Subcutaneous abdominal adipose tissue (tissue), 5 donors: ENCODE results near the gene ZBTB7B.
A peak's percentile ranks its signal among the peaks of the same experiment; 100 is the strongest.
"Not testable (repeated sequence)": the region's sequence is repeated elsewhere in the genome, so short reads cannot be mapped to it uniquely, and the experiment has no call there.

Source experiments
- H3K27ac ChIP-seq: one replicate; pipeline ENCODE4 v1.7.0; 2013; ENCODE audit warnings: low read depth, mild to moderate bottlenecking, inconsistent platforms, low read length, moderate library complexity
- H3K27me3 ChIP-seq, 5 donors: one replicate each; pipeline ENCODE4 v1.7.0; 2013; ENCODE audit warnings: low read length in 5 of 5, inconsistent platforms in 1 of 5; ENCODE audit not compliant: control insufficient read depth in 5 of 5, insufficient read depth in 4 of 5
- H3K36me3 ChIP-seq, 5 donors: one replicate each; pipeline ENCODE4 v1.7.0; 2013; ENCODE audit warnings: low read length in 5 of 5; ENCODE audit not compliant: control insufficient read depth in 5 of 5, insufficient read depth in 5 of 5
- H3K4me1 ChIP-seq, 5 donors: one replicate each; pipeline ENCODE4 v1.7.0; 2013; ENCODE audit warnings: low read length in 5 of 5, mild to moderate bottlenecking in 3 of 5, moderate library complexity in 1 of 5; ENCODE audit not compliant: control insufficient read depth in 5 of 5, insufficient read depth in 5 of 5
- H3K4me3 ChIP-seq, 5 donors: one replicate each; pipeline ENCODE4 v1.7.0; 2013; ENCODE audit warnings: low read length in 5 of 5, low read depth in 1 of 5
- H3K9ac ChIP-seq, 5 donors: one replicate each; pipeline ENCODE4 v1.7.0; 2013; ENCODE audit warnings: low read length in 5 of 5, mild to moderate bottlenecking in 4 of 5, moderate library complexity in 3 of 5
- H3K9me3 ChIP-seq, 5 donors: one replicate each; pipeline ENCODE4 v1.7.0; 2013; ENCODE audit warnings: low read length in 5 of 5; ENCODE audit not compliant: control insufficient read depth in 5 of 5
- donor health status: healthy.
- donor health status: healthy.
- donor health status: healthy.
- donor health status: healthy.
- donor health status: healthy.

The ZBTB7B gene

DNA sequence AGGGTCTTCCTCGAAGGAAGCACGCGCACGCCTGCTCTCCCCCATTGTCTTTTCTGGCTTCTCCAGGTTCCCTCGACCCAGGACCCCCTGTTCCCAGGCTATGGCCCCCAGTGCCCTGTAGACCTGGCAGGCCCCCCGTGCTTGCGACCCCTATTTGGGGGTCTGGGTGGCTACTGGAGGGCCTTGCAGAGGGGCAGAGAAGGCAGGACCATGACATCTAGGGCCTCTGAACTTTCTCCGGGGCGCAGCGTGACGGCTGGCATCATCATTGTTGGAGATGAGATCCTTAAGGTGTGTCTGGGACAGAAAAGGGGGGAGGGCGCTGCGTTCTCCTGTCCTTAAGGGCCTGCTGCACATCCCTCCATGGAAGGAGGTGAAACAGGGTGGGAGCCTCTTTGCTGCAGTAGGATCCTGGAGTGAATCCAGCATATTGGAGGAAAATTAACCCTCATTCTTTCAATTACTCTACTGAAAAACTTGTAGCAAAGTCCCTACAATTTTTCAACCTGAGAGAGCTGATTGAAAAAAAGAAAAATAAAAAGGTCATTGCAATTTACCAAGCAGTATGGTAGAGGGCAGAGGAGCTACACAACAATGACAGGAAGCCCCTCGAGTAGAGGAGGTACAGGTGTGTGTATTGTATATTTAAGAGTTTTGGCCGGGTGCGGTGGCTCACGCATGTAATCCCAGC is 18.7 kb upstream of the ZBTB7B start:
- no peaks in the 10 kb centered on the region for H3K27me3 ChIP-seq
- H3K9ac ChIP-seq = peak overlapping the region; percentile 87 to 96 (median 93)
- peak overlapping the region; percentile 82 to 96 (median 89) for H3K4me3 ChIP-seq
- H3K4me1 ChIP-seq = peaks cover 2 to 53% (median 43%) of the 10 kb centered on the region in 5 donors
- H3K36me3 ChIP-seq = peaks cover 4 to 26% (median 21%) of the 10 kb centered on the region in 5 donors
- H3K27ac ChIP-seq = peak overlapping the region; percentile 91
- H3K9me3 ChIP-seq = no peaks in the 10 kb centered on the region

DNA sequence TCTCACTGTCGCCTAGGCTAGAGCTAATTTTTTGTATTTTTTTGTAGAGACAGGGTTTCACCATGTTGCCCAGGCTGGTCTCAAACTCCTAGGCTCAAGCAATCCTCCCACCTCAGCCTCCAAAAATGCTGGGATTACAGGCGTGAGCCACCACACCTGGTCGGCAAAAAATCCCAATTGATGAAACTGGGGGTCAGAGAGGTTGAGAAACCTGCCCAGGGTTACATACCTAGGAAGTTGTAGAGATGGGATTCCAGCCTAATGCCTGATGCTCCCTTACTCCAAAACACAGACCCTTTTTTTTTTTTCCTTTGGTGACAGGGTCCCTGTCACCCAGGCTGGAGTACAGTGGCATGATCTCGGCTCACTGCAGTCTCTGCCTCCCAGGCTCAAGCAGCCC is 15.9 kb upstream of the ZBTB7B start:
- H3K27me3 ChIP-seq, H3K4me3 ChIP-seq, H3K9me3 ChIP-seq: not testable (repeated sequence)
- peaks cover 0 to 37% (median 33%) of the 10 kb centered on the region in 5 donors for H3K36me3 ChIP-seq
- peaks cover 2 to 59% (median 43%) of the 10 kb centered on the region in 5 donors for H3K4me1 ChIP-seq
- peak overlapping the region; percentile 80 for H3K27ac ChIP-seq
- H3K9ac ChIP-seq = peak overlapping the region in 2 of 5 donors; percentile 30 to 35

DNA sequence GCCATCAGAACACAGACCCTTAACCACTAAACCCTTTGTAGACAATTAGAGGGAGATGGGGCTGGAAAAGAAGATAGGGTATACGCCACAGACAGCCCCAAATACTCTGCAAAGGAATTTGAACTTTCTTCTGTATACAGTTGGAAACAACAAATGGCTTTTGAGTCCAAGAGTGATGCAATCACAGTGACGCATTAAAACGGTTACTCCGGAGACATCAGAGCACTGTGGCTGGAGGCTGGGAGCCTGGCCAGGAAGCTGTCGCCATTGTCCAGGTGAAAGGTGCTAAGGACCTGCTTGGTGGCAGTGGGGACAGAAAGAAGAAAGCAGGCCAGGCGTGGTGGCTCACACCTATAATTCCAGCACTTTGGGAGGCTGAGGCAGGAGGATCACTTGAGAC is 15.3 kb upstream of the ZBTB7B start:
- Histone ChIP-seq H3K27me3 (no peaks in the 10 kb centered on the region), H3K9me3 (no peaks in the 10 kb centered on the region), H3K4me3 (no peak overlapping the region), H3K27ac (peak overlapping the region; percentile 80), H3K9ac (peak overlapping the region in 3 of 5 donors; percentile 11 to 35 (median 30)), H3K4me1 (peaks cover 2 to 58% (median 42%) of the 10 kb centered on the region in 5 donors), H3K36me3 (peaks cover 0 to 38% (median 33%) of the 10 kb centered on the region in 5 donors)

DNA sequence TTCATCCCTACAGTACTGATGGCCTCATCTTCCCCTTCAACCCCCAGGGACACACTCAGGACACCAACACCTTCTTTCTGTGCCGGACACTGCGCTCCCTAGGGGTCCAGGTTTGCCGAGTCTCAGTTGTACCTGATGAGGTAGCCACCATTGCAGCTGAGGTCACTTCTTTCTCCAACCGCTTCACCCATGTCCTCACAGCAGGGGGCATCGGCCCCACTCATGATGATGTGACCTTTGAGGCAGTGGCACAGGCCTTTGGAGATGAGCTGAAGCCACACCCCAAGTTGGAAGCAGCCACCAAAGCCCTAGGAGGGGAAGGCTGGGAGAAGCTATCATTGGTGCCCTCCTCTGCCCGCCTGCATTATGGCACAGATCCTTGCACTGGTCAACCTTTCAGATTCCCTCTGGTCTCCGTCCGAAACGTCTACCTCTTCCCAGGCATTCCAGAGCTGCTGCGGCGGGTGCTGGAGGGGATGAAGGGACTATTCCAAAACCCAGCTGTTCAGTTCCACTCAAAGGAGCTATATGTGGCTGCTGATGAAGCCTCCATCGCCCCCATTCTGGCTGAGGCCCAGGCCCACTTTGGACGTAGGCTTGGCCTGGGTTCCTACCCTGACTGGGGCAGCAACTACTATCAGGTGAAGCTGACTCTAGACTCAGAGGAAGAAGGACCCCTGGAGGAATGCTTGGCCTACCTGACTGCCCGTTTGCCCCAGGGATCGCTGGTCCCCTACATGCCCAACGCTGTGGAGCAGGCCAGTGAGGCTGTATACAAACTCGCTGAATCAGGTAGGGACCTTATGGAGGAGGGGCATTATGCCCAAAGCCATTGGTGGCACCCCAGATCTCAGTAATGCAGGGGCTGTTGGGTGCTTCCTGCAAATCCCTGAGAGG is 14.3 kb upstream of the ZBTB7B start:
- Histone ChIP-seq H3K4me1 (peaks cover 2 to 59% (median 36%) of the 10 kb centered on the region in 5 donors), H3K9me3 (no peaks in the 10 kb centered on the region), H3K27me3 (no peaks in the 10 kb centered on the region), H3K36me3 (peaks cover 0 to 47% (median 33%) of the 10 kb centered on the region in 5 donors), H3K27ac (peak overlapping the region; percentile 80), H3K9ac (no peak overlapping the region), H3K4me3 (no peak overlapping the region)

DNA sequence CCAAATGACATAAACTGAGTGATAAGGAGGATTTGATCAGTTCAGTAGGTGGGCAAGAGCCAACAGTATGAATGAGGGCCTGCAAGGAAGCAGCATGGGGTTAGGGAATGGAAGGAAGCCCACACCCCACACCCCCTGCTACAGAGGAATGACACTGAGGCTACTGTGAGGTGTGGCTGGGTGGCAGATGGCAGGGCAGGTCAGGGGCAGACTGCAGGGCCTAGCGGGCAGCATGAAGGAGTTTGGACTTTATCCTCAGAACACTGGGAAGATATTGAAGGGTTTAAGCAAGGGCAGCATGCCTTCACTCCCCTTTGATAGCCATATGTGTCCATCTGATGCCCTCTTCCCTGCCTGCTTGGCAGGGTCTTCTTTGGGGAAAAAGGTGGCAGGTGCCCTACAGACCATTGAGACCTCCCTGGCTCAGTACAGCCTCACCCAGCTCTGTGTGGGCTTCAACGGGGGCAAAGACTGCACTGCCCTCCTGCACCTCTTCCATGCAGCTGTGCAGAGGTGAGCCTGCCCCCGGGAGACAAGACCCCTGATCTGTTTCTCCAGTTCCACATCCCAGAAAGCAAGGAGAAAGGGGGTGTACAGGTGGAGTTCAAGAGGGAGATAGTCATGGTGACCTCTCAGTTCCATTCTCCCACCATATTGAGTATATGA is 13.3 kb upstream of the ZBTB7B start:
- H3K27me3 ChIP-seq = no peaks in the 10 kb centered on the region
- H3K27ac ChIP-seq = peak overlapping the region; percentile 80
- H3K9me3 ChIP-seq = no peaks in the 10 kb centered on the region
- H3K4me3 ChIP-seq = no peak overlapping the region
- H3K4me1 ChIP-seq = peaks cover 0 to 49% (median 26%) of the 10 kb centered on the region in 5 donors
- peaks cover 0 to 47% (median 33%) of the 10 kb centered on the region in 5 donors for H3K36me3 ChIP-seq
- H3K9ac ChIP-seq = no peak overlapping the region

DNA sequence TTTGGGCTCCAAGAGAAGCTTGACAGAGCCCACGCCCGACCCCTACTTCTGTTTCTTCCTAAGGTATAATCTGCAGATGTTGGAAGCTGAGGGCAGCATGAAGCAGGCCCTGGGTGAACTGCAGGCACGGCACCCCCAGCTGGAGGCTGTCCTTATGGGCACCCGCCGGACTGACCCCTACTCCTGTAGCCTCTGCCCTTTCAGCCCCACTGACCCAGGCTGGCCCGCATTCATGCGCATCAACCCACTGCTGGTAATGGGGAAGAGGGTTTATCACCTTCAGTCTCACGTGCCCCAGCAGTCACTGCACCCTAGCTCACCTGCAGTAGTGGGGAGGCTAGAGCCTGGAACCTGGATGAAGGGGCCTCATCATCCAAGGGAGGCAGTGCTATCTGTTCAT is 12.3 kb upstream of the ZBTB7B start:
- no peak overlapping the region for H3K27ac ChIP-seq
- H3K36me3 ChIP-seq = peaks cover 0 to 47% (median 33%) of the 10 kb centered on the region in 5 donors
- no peaks in the 10 kb centered on the region for H3K9me3 ChIP-seq
- H3K27me3 ChIP-seq = no peaks in the 10 kb centered on the region
- H3K4me3 ChIP-seq = no peak overlapping the region
- H3K4me1 ChIP-seq = peaks cover 0 to 41% (median 19%) of the 10 kb centered on the region in 5 donors
- no peak overlapping the region for H3K9ac ChIP-seq

DNA sequence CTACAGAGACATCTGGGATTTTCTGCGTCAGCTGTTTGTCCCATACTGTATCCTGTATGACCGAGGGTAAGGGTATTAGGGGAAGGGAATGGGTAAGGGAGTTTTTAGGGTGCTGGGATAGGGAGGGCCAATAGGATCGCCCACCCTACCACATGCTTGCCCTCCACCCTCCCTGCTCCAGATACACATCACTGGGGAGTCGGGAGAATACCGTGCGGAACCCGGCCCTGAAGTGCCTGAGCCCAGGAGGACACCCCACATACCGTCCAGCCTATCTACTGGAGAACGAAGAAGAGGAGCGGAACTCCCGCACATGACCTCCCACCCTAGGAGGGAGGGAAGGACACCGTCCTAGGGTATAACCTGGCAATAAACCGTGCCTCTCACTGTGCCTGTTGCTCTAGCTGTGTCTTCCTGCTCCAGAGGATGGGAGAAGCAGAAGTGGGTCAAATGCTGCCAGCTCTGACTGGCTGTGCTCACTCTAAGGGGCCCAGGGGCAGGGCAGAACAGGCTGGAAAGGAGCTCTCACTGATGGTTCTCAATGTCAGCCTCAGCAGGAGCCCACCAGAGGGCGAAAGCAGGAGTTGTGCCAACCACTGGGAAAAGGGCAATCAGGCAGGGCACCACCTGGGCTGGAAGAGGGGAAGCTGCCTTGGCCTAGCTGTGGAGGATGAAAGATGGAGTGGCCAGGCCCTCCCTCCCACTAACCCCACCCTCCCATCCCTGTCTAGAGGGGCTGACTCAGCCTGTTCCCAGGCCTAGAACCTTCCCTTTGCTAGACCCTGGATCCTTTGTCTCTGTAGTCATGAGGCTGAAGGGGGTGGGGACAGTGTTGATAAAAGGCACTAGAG is 9.7 kb upstream of the ZBTB7B start:
- Histone ChIP-seq H3K4me1 (peaks cover 0 to 31% (median 12%) of the 10 kb centered on the region in 5 donors), H3K9me3 (no peaks in the 10 kb centered on the region), H3K9ac (no peak overlapping the region)

DNA sequence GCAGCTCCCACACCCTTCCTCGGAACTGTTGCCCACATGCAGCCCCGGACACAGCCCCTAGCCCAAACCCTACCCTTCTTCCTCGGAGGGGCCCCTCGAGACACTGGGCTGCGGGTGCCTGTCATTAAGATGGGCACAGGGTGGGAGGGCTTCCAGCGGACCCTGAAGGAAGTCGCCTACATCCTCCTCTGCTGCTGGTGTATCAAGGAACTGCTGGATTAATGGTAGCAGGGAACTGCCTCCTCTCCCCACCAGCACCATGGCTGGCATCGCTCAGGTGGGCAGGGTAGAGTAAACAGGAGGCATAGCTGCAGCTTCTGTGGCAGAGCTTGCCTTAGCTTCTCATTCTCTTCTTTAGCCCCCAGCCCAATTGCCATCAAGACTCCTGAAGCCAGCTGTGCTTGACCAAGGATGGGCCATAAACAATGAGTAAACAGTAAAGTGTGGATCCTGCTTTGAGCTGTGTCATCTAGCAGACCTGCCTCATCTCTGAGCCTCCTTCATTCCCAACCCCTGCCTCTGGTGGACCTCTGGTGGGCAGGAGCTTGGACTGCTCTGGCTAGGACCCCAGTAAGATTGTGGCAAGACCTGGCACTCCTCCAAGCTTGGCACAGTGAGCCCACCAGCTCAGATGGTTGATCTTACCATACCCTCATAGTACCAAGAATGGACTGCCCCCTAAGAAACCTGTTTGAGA is 8.9 kb upstream of the ZBTB7B start, which contains the start of gene LENEP:
LENEP (plus strand) TSS at position 15 of the 697 bp plus-strand sequence; CDS start at position 37, 22 bp downstream.
- Histone ChIP-seq H3K4me3 (no peak within 1 kb of the TSS), H3K9ac (peak within 1 kb of the TSS in 2 of 5 donors; percentile 25 to 33), H3K27ac (peak within 1 kb of the TSS; percentile 78), H3K4me1 (peaks cover 0 to 29% (median 11%) of the 10 kb centered on the region in 5 donors), H3K9me3 (no peaks in the 10 kb centered on the region), H3K27me3 (no peaks in the 10 kb centered on the region), H3K36me3 (peaks cover 0 to 30% (median 21%) of the 10 kb centered on the region in 5 donors)

More for the DNA sequence above, 9.7 kb upstream of the ZBTB7B start:
- Histone ChIP-seq H3K27me3 (no peaks in the 10 kb centered on the region), H3K36me3 (peaks cover 0 to 38% (median 29%) of the 10 kb centered on the region in 5 donors), H3K4me3 (no peak overlapping the region), H3K27ac (peak overlapping the region; percentile 57)

DNA sequence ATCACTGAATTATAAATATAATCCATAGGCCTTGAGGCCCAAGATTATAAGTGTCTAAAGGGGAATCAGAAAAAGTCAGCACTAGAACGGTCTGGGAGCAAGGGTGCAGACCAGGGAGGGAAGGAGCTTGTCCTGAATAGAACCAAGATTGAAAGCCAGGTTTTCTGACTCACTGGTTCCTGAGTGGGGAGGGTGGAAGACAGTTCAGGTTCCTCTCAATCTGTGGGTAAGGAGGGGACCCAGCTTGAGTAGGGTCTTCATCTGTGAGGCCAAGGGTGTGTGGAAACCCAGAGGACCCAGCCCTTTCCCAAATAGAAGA is 8.4 kb upstream of the ZBTB7B start:
- Histone ChIP-seq H3K4me1 (peaks cover 2 to 29% (median 15%) of the 10 kb centered on the region in 5 donors), H3K27ac (peak overlapping the region; percentile 78), H3K36me3 (peaks cover 0 to 25% (median 17%) of the 10 kb centered on the region in 5 donors), H3K9ac (peak overlapping the region in 2 of 5 donors; percentile 25 to 33), H3K9me3 (no peaks in the 10 kb centered on the region), H3K4me3 (no peak overlapping the region), H3K27me3 (no peaks in the 10 kb centered on the region)
